ENCODE results near the gene CEP20. TPM values are rescaled to one million over a fixed set of nuclear protein-coding genes. Genes with fewer than 3 reads are reported as not detected.

The CEP20 gene
- total and polyA plus RNA-seq, 2 donors (not counting 1 experiment from before 2014, with no cell fraction given) = 14.2 to 30.2 TPM

DNA sequence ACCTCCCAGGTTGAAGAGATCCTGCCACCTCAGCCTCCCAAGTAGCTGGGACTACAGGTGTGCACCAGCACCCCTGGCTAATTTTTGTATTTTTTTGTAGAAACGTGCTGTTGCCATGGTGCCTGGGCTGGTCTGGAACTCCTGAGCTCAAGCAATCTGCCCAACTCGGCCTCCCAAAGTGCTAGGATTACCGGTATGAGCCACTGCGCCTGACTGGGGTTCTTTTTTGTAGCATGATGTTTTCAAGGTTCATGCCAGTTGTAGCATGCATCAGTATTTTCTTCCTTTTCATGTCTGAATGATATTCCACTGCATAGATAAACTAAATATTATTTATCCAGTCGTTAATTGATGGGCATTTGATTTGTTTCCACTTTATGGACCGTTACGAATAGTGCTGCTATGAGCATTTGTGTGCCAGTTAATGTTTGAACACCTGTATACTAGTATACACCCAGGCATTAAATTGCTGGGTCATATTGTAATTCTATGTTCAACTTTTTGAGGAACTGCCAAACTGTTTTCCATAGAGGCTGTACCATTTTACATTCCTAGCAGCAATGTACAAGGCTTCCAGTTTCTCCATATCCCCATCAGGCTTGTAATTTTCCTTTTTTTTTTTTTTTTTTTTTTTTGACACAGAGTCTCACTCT lies 24.8 kb upstream of the CEP20 start:
- ATAC-seq (ENCODE audit: low read depth) = no peak
- H3K27me3 ChIP-seq (replicated peaks in 1 of 4; ENCODE audit: control extremely low read depth in 1 of 4, control insufficient read depth in 3 of 4, insufficient read depth in 4 of 4, low read length in 3 of 4) = no peaks in the 10 kb centered on the region
- DNase-seq = no peak
- no peak overlapping the region for H3K9ac ChIP-seq (ENCODE audit: low read length)
- no peaks in the 10 kb centered on the region for H3K4me1 ChIP-seq (ENCODE audit: control insufficient read depth in 2 of 2, insufficient read depth in 2 of 2, low read length in 2 of 2)
- ChIA-PET CTCF (no interaction called here), POLR2A (no interaction called here)
- H3K27me3 Mint-ChIP-seq = no peaks in the 10 kb centered on the region
- TF ChIP-seq EZH2 (IDR thresholded peaks at IDR 0.05; ENCODE audit: borderline replicate concordance, insufficient read depth, low read depth, low read length, poor library complexity, severe bottlenecking) (no peak), CTCF (IDR thresholded peaks at IDR 0.05) (no peak)
- no peak overlapping the region for H3K27ac ChIP-seq (ENCODE audit: low read length in 2 of 2)
- intact Hi-C loops (cut with micrococcal nuclease) = no loop called here
- H3K4me2 ChIP-seq (replicated peaks; ENCODE audit: low read depth, low read length, poor library complexity, severe bottlenecking) = no peak overlapping the region
- no peaks in the 10 kb centered on the region for H4K20me1 ChIP-seq (ENCODE audit: control insufficient read depth, insufficient read depth, low read length, poor library complexity, severe bottlenecking)
- no peaks in the 10 kb centered on the region for H3K9me3 Mint-ChIP-seq (ENCODE audit: insufficient read depth)
- H3K36me3 ChIP-seq (replicated peaks in 1 of 2; ENCODE audit: control extremely low read depth in 1 of 2, control insufficient read depth in 1 of 2, extremely low read depth in 1 of 2, insufficient read depth in 2 of 2, low read length in 1 of 2) = no peaks in the 10 kb centered on the region
- no peaks in the 10 kb centered on the region for H3K79me2 ChIP-seq (ENCODE audit: control insufficient read depth, insufficient read depth, low read length)
- H3K9me3 ChIP-seq (ENCODE audit: control extremely low read depth in 1 of 3, control insufficient read depth in 2 of 3, insufficient read depth in 1 of 3, low read length in 2 of 3) = no peaks in the 10 kb centered on the region
- peaks cover 2% of the 10 kb centered on the region for H3K4me1 Mint-ChIP-seq
- no peak overlapping the region for H3K4me3 ChIP-seq (ENCODE audit: control extremely low read depth in 1 of 5, extremely low read depth in 1 of 5, insufficient read depth in 1 of 5, low read depth in 2 of 5, low read length in 4 of 5)
- no peak overlapping the region for H3K27ac Mint-ChIP-seq
- 66% methylated on average over 4 of the region's 7 CpGs for WGBS (ENCODE audit: insufficient coverage)
- H3K4me3 Mint-ChIP-seq = no peak overlapping the region
- H2AFZ ChIP-seq (ENCODE audit: insufficient read depth, low read depth, low read length, poor library complexity, severe bottlenecking) = peak overlapping the region; percentile 6

DNA sequence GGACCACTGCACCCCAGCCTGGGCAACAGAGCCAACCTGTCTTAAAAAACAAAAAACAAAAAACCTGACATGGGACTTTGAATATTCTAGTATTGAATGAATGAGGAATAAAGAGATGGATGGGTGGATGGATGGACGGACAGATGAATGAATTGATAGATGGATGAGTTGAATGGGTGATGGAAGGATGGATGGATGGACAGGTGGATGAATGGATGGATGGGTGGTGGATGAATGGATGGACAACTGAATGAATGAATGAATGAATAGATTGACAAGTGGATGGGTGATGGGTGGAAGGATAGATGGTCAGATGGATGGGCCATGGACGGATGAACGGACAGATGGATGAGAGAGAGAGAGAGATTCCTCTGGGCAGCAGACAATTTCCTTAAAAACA lies 22.8 kb upstream of the CEP20 start:
- TF ChIP-seq EZH2 (IDR thresholded peaks at IDR 0.05; ENCODE audit: borderline replicate concordance, insufficient read depth, low read depth, low read length, poor library complexity, severe bottlenecking) = no peak
- no peak for TF ChIP-seq CTCF (IDR thresholded peaks at IDR 0.05)
- Mint-ChIP-seq H3K4me1 (peaks cover 9% of the 10 kb centered on the region), H3K9me3 (ENCODE audit: insufficient read depth) (no peaks in the 10 kb centered on the region), H3K27me3 (no peaks in the 10 kb centered on the region), H3K4me3 (no peak overlapping the region), H3K27ac (no peak overlapping the region)
- ATAC-seq (ENCODE audit: low read depth) (no peak), DNase-seq (no peak)
- no peaks in the 10 kb centered on the region for H3K79me2 ChIP-seq (ENCODE audit: control insufficient read depth, insufficient read depth, low read length)
- no peaks in the 10 kb centered on the region for H3K36me3 ChIP-seq (replicated peaks in 1 of 2; ENCODE audit: control extremely low read depth in 1 of 2, control insufficient read depth in 1 of 2, extremely low read depth in 1 of 2, insufficient read depth in 2 of 2, low read length in 1 of 2)
- 100% methylated on average over 1 of the region's 3 CpGs for WGBS (ENCODE audit: insufficient coverage)
- H3K4me1 ChIP-seq (ENCODE audit: control insufficient read depth in 2 of 2, insufficient read depth in 2 of 2, low read length in 2 of 2) = peaks cover 0 to 3% of the 10 kb centered on the region in 2 donors
- ChIA-PET CTCF (no interaction called here), POLR2A (no interaction called here)
- no peaks in the 10 kb centered on the region for H4K20me1 ChIP-seq (ENCODE audit: control insufficient read depth, insufficient read depth, low read length, poor library complexity, severe bottlenecking)
- peaks cover 0 to 4% (median 0%) of the 10 kb centered on the region in 3 donors for H3K9me3 ChIP-seq (ENCODE audit: control extremely low read depth in 1 of 3, control insufficient read depth in 2 of 3, insufficient read depth in 1 of 3, low read length in 2 of 3)
- no peak overlapping the region for H2AFZ ChIP-seq (ENCODE audit: insufficient read depth, low read depth, low read length, poor library complexity, severe bottlenecking)
- H3K9ac ChIP-seq (ENCODE audit: low read length) = no peak overlapping the region
- no peak overlapping the region for H3K4me3 ChIP-seq (ENCODE audit: control extremely low read depth in 1 of 5, extremely low read depth in 1 of 5, insufficient read depth in 1 of 5, low read depth in 2 of 5, low read length in 4 of 5)
- H3K27me3 ChIP-seq (replicated peaks in 1 of 4; ENCODE audit: control extremely low read depth in 1 of 4, control insufficient read depth in 3 of 4, insufficient read depth in 4 of 4, low read length in 3 of 4) = no peaks in the 10 kb centered on the region
- intact Hi-C loops (cut with micrococcal nuclease) = no loop called here
- no peak overlapping the region for H3K4me2 ChIP-seq (replicated peaks; ENCODE audit: low read depth, low read length, poor library complexity, severe bottlenecking)
- no peak overlapping the region for H3K27ac ChIP-seq (ENCODE audit: low read length in 2 of 2)

Data from B cell (primary cell).